ENCODE data around the gene CMPK2. TPM values are rescaled to one million over a fixed set of nuclear protein-coding genes. Genes with fewer than 3 reads are reported as not detected.
A peak's percentile ranks its signal among the peaks of the same experiment; 100 is the strongest.
"Not testable (repeated sequence)": the region's sequence is repeated elsewhere in the genome, so short reads cannot be mapped to it uniquely, and the experiment has no call there.

Gene CMPK2
- total RNA-seq, 4 donors from 2014 or later = 3.1 to 7.8 (median 5.4) TPM

GRCh38 chr2:6864923-6865345 lies 773 bp downstream of the CMPK2 start:
- 17% methylated on average over 1 of the region's 37 CpGs; no CpG with 5 or more reads in 1 of the 2 donors for WGBS, 2 donors (ENCODE audit: low coverage in 1 of 2)
- Histone ChIP-seq H3K27ac (peak overlapping the region in 3 of 4 donors; percentile 83 to 89 (median 87)), H3K4me1 (peaks cover 0 to 32% (median 12%) of the 10 kb centered on the region in 3 donors), H3K4me3 (peak overlapping the region; percentile 70 to 86), H3K9me3 (no peaks in the 10 kb centered on the region), H3K27me3 (no peaks in the 10 kb centered on the region), H3K36me3 (peaks cover 0 to 25% of the 10 kb centered on the region in 2 donors)
- TF ChIP-seq POLR2A (IDR thresholded peaks at IDR 0.05) = no peak
- TF ChIP-seq EP300 (IDR thresholded peaks at IDR 0.05) = no peak
- TF ChIP-seq, protein P1, sequence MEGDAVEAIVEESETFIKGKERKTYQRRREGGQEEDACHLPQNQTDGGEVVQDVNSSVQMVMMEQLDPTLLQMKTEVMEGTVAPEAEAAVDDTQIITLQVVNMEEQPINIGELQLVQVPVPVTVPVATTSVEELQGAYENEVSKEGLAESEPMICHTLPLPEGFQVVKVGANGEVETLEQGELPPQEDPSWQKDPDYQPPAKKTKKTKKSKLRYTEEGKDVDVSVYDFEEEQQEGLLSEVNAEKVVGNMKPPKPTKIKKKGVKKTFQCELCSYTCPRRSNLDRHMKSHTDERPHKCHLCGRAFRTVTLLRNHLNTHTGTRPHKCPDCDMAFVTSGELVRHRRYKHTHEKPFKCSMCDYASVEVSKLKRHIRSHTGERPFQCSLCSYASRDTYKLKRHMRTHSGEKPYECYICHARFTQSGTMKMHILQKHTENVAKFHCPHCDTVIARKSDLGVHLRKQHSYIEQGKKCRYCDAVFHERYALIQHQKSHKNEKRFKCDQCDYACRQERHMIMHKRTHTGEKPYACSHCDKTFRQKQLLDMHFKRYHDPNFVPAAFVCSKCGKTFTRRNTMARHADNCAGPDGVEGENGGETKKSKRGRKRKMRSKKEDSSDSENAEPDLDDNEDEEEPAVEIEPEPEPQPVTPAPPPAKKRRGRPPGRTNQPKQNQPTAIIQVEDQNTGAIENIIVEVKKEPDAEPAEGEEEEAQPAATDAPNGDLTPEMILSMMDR (IDR thresholded peaks at IDR 0.05) = no peak
- no peak for TF ChIP-seq POLR2AphosphoS5 (IDR thresholded peaks at IDR 0.05)
- ATAC-seq = no peak

GRCh38 chr2:6864231-6864754 lies 1.4 kb downstream of the CMPK2 start:
- ATAC-seq = no peak
- Histone ChIP-seq H3K36me3 (peaks cover 0 to 31% of the 10 kb centered on the region in 2 donors), H3K27me3 (no peaks in the 10 kb centered on the region), H3K9me3 (peaks cover 0 to 6% (median 0%) of the 10 kb centered on the region in 3 donors), H3K4me3 (peak overlapping the region in 1 of 2 donors; percentile 86), H3K27ac (peak overlapping the region in 3 of 4 donors; percentile 83 to 89 (median 87)), H3K4me1 (peaks cover 0 to 32% (median 12%) of the 10 kb centered on the region in 3 donors)
- TF ChIP-seq EP300 (IDR thresholded peaks at IDR 0.05) = no peak
- TF ChIP-seq, protein P1 (IDR thresholded peaks at IDR 0.05) = no peak
- no peak for TF ChIP-seq POLR2AphosphoS5 (IDR thresholded peaks at IDR 0.05)
- no peak for TF ChIP-seq POLR2A (IDR thresholded peaks at IDR 0.05)
- 67 to 70% methylated on average over 5 to 8 of the region's 8 CpGs for WGBS, 2 donors (ENCODE audit: low coverage in 1 of 2)

GRCh38 chr2:6863792-6864191 lies 1.9 kb downstream of the CMPK2 start:
- peaks cover 0 to 11% (median 0%) of the 10 kb centered on the region in 3 donors for H3K9me3 ChIP-seq
- ATAC-seq = no peak
- peaks cover 0 to 32% (median 12%) of the 10 kb centered on the region in 3 donors for H3K4me1 ChIP-seq
- peaks cover 0 to 36% of the 10 kb centered on the region in 2 donors for H3K36me3 ChIP-seq
- H3K27me3 ChIP-seq = no peaks in the 10 kb centered on the region
- WGBS, 2 donors (ENCODE audit: low coverage in 1 of 2) = 63% methylated on average over 3 of the region's 6 CpGs; no CpG with 5 or more reads in 1 of the 2 donors
- TF ChIP-seq EP300 (IDR thresholded peaks at IDR 0.05) = no peak
- TF ChIP-seq, protein P1 (IDR thresholded peaks at IDR 0.05) = no peak
- no peak for TF ChIP-seq POLR2A (IDR thresholded peaks at IDR 0.05)
- TF ChIP-seq POLR2AphosphoS5 (IDR thresholded peaks at IDR 0.05) = no peak
- peak overlapping the region in 1 of 2 donors; percentile 86 for H3K4me3 ChIP-seq
- no peak overlapping the region for H3K27ac ChIP-seq

DNA sequence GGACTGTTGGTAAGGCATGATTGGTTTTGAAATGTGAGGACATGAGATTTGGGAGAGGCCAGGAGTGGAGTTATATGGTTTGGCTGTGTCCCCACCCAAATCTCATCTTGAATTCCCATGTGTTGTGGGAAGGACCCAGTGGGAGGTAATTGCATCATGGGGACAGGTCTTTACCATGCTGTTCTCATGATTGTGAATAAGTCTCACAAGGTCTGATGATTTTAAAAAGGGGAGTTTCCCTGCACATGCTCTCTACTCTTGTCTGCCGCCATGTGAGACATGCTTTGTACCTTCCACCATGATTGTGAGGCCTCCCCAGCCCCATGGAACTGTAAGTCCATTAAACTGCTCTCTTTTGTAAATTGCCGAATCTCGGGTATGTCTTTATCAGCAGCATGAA lies 5.4 kb downstream of the CMPK2 start:
- Histone ChIP-seq H3K27ac (no peak overlapping the region), H3K4me3 (no peak overlapping the region), H3K36me3 (peaks cover 0 to 70% of the 10 kb centered on the region in 2 donors), H3K27me3 (no peaks in the 10 kb centered on the region), H3K4me1 (peaks cover 0 to 18% (median 3%) of the 10 kb centered on the region in 3 donors), H3K9me3 (peaks cover 0 to 20% (median 0%) of the 10 kb centered on the region in 3 donors)
- ATAC-seq = no peak
- 90 to 100% methylated on average over 3 of the region's 3 CpGs for WGBS, 2 donors (ENCODE audit: low coverage in 1 of 2)
- no peak for TF ChIP-seq POLR2AphosphoS5 (IDR thresholded peaks at IDR 0.05)
- TF ChIP-seq POLR2A (IDR thresholded peaks at IDR 0.05) = no peak
- TF ChIP-seq, protein P1 (IDR thresholded peaks at IDR 0.05) = no peak

GRCh38 chr2:6858466-6859027 lies 7.2 kb downstream of the CMPK2 start:
- H3K27ac ChIP-seq, H3K4me3 ChIP-seq, H3K4me1 ChIP-seq, H3K27me3 ChIP-seq, ATAC-seq: not testable (repeated sequence)
- WGBS, 2 donors (ENCODE audit: low coverage in 1 of 2) = 94% methylated on average over 3 of the region's 4 CpGs; no CpG with 5 or more reads in 1 of the 2 donors
- Histone ChIP-seq H3K9me3 (peaks cover 0 to 20% (median 0%) of the 10 kb centered on the region in 3 donors), H3K36me3 (peaks cover 0 to 88% of the 10 kb centered on the region in 2 donors)

Measured in gastroesophageal sphincter (tissue), 4 donors.